Mucosa of descending colon (tissue), 3 donors: ENCODE measurements around the gene DDX55. TPM values are rescaled to one million over a fixed set of nuclear protein-coding genes. Genes with fewer than 3 reads are reported as not detected.

Experiments used
- ATAC-seq: fragments of 200-7000 bp; cut with Tn5 transposase; one replicate; pipeline ENCODE4 v1.9.1; 2020; ENCODE audit warnings: mild to moderate bottlenecking, moderate library complexity
- DNase-seq, 3 donors: peaks; one replicate each; pipeline ENCODE4 v3.0.0-alpha.2; 2020
- H3K36me3 ChIP-seq: fragments of 200-600 bp; one replicate; pipeline ENCODE4 v1.8.0; 2021; ENCODE audit warnings: low read depth, mild to moderate bottlenecking
- H3K4me1 ChIP-seq: fragments of 200-600 bp; one replicate; pipeline ENCODE4 v1.8.0; 2021; ENCODE audit warnings: low read depth, mild to moderate bottlenecking
- H3K4me3 ChIP-seq: fragments of 200-600 bp; one replicate; pipeline ENCODE4 v1.8.0; 2021; ENCODE audit warnings: mild to moderate bottlenecking
- H3K9me3 ChIP-seq: fragments of 200-600 bp; one replicate; pipeline ENCODE4 v1.8.0; 2021; ENCODE audit warnings: mild to moderate bottlenecking
- CTCF ChIP-seq: fragments of 200-600 bp; IDR thresholded peaks from one replicate; pipeline ENCODE4 v1.8.0; 2022; ENCODE audit warnings: antibody characterized with exemption, mild to moderate bottlenecking
- intact Hi-C, 2 donors: fragments of 100-400 bp; cut with DNase I in 1 of 2; cut with micrococcal nuclease in 1 of 2; formaldehyde crosslinking; loops; one replicate each; pipeline versions ENCODE4 v1.11.0 to v1.11.1; 2022; cut with DNase I, micrococcal nuclease
- total RNA-seq, 3 donors: library from RNA; stranded (reverse); fragmentation: NEBNext Ultra II Directional in 2 of 3; extraction: Animal tissue kit (Norgen Biotek cat#: 25700) in 2 of 3; gene quantifications; one replicate each; pipeline versions ENCODE4 v1.2.1 to v1.2.4, GENCODE V29; 2021 to 2023
- donor health status: DM: no; HTN: no; CAD: no; lungs with moderate emphysema.
- donor health status: DM: no; HTN: no; CAD: no.
- donor health status: DM: no; HTN: yes; CAD: no.

Gene DDX55
- total RNA-seq, 3 donors from 2014 or later: 16.0 to 17.2 (median 16.8) TPM

- peak overlapping the region; percentile 73 for H3K4me3 ChIP-seq
- no peak for TF ChIP-seq CTCF
- DNase-seq (peak in 2 of 3 donors; percentile 10 to 35), ATAC-seq (no peak)
- H3K4me1 ChIP-seq: peaks cover 11% of the 10 kb centered on the region
- H3K36me3 ChIP-seq: no peaks in the 10 kb centered on the region
- no peaks in the 10 kb centered on the region for H3K9me3 ChIP-seq
- intact Hi-C loops: no loop called here
These were observed 32.3 kb downstream of the DDX55 start for GRCh38 chr12:123634142-123634561.

GRCh38 chr12:123643911-123644310 lies 42.0 kb downstream of the DDX55 start:
- no peaks in the 10 kb centered on the region for H3K9me3 ChIP-seq
- intact Hi-C loops: no loop called here
- ATAC-seq: no peak

DNA sequence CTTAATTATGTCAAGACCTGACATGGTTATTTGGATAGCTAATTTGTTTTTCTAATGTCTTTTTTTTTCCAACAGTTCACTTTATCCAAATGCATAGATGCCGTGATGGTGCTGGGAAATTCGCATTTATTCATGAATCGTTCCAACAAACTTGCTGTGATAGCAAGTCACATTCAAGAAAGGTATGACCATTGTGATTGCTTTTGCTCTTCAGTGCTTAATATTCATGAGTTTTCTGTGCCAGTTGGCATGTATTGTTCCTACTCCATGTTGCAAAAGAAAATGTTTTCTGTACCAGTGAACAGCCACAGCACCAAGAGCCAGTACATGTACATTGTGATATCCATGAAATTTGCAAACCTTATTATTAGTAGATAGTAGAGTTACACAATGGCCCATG lies 43.5 kb downstream of the DDX55 start:
- DNase-seq (no peak), ATAC-seq (no peak)
- H3K9me3 ChIP-seq: no peaks in the 10 kb centered on the region
- H3K4me3 ChIP-seq: no peak overlapping the region
- intact Hi-C loops: no loop called here
- H3K4me1 ChIP-seq: no peaks in the 10 kb centered on the region
- H3K36me3 ChIP-seq: no peaks in the 10 kb centered on the region
- TF ChIP-seq CTCF: no peak

More at GRCh38 chr12:123643911-123644310, 42.0 kb downstream of the DDX55 start:
- H3K4me1 ChIP-seq: no peaks in the 10 kb centered on the region
- TF ChIP-seq CTCF: no peak
- no peaks in the 10 kb centered on the region for H3K36me3 ChIP-seq
- no peak overlapping the region for H3K4me3 ChIP-seq
- no peak for DNase-seq

DNA sequence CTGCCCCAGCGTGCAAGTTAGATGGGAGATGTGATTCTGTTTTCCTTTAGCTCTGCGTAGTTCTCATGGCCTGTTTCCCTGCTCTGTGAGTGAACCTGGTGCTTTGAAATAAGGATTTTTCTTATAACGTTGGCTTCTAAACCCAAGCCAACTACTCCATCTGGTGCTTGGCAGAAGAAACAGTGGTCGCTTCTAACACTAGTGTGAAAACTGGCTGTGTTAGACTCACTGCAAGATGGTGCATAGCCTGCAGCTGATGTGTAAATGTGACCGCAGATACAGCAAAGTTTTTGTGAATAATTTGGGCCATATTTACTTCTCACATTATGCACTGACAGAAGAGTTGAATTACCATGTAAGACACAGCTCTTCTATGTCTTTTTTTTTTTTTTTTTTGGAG lies 44.0 kb downstream of the DDX55 start:
- DNase-seq (no peak), ATAC-seq (no peak)
- no peaks in the 10 kb centered on the region for H3K36me3 ChIP-seq
- TF ChIP-seq CTCF: no peak
- intact Hi-C loops: no loop called here
- no peaks in the 10 kb centered on the region for H3K4me1 ChIP-seq
- H3K4me3 ChIP-seq: no peak overlapping the region
- H3K9me3 ChIP-seq: no peaks in the 10 kb centered on the region

GRCh38 chr12:123648401-123648800 lies 46.5 kb downstream of the DDX55 start:
- intact Hi-C loops: no loop called here
- Histone ChIP-seq H3K36me3 (no peaks in the 10 kb centered on the region), H3K4me3 (no peak overlapping the region), H3K9me3 (no peaks in the 10 kb centered on the region), H3K4me1 (no peaks in the 10 kb centered on the region)
- ATAC-seq (no peak), DNase-seq (no peak)
- TF ChIP-seq CTCF: no peak

GRCh38 chr12:123654129-123654701 lies 52.3 kb downstream of the DDX55 start:
- H3K4me1 ChIP-seq: no peaks in the 10 kb centered on the region
- DNase-seq (no peak), ATAC-seq (no peak)
- no peak overlapping the region for H3K4me3 ChIP-seq
- H3K36me3 ChIP-seq: no peaks in the 10 kb centered on the region
- H3K9me3 ChIP-seq: no peaks in the 10 kb centered on the region
- intact Hi-C loops: no loop called here
- no peak for TF ChIP-seq CTCF
